Amygdala (tissue), 56 donors: ENCODE measurements around the gene BRS3.
"Not testable (repeated sequence)": the region's sequence is repeated elsewhere in the genome, so short reads cannot be mapped to it uniquely, and the experiment has no call there.

ENCODE experiments used
- DNase-seq, 56 donors: peaks; one replicate each; lab custom pipeline; 2025; lab: John Stamatoyannopoulos, UW

BRS3 gene

DNA sequence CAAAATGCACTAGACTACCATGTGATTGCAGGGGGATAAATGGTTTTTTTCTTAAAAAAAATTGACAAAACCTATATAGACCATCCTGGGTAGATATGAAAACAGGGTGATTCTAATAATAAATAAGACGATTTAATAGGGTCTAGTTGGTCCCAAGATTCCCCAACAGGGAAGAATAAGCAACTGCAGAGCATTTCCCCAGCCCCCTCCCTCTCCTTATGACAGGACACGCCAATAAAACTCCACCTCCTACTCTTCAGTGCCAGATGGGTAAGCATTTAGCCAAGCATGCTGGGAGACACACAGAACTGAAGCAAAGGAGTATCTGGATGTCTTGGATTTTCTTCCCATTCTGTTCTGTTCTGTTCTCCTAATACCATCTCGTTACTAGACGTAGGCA, at the start of gene BRS3:
Gene BRS3, plus strand, starts transcription at position 301 of the 400 bp plus-strand sequence. CDS start 168 bp downstream, outside the sequence.
- DNase-seq = no peak

DNA sequence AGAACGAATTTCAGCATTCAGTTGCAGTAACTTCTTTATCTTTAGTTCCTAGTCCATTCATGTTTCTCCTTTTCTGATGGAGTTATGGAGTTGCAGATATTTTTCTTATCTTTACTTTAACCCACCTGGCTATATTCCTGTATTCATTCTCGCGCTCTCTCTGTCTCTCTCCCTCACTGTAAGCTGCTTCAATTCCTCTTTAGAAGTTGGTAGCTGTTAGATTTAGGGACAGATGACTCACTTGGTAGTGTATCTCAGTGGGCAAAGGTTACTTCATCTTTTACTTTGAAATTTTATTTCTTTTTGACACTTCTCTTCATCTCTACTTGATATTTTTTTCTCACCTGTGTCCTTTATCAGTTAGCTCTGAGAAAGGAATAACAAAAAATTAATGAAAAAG, 49.6 kb upstream of the BRS3 start:
- DNase-seq = no peak

DNA sequence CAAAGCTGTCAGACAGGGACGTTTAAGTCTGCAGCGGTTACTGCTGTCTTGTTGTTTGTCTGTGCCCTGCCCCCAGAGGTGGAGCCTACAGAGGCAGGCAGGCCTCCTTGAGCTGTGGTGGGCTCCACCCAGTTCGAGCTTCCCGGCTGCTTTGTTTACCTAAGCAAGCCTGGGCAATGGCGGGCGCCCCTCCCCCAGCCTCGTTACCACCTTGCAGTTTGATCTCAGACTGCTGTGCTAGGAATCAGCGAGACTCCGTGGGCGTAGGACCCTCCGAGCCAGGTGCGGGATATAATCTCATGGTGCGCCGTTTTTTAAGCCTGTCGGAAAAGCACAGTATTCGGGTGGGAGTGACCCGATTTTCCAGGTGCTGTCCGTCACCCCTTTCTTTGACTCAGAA, 42.1 kb upstream of the BRS3 start:
- not testable (repeated sequence) for DNase-seq

DNA sequence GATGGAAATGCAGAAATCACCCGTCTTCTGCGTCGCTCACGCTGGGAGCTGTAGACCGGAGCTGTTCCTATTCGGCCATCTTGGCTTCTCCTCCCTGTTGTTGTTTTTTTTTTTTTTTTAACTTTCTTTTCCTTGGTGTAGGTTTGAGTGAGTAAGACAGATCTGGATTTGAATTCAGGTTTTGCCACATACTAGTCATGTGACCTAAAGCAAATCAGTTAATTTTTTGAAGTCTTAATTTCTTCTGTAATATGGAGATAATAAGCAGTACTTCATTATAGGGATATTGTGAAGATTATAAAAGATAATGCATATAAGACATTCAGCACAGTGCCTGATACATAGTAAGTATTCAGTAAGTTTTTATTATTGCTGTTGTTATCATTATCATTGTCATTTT, 41.5 kb upstream of the BRS3 start:
- DNase-seq = no peak

DNA sequence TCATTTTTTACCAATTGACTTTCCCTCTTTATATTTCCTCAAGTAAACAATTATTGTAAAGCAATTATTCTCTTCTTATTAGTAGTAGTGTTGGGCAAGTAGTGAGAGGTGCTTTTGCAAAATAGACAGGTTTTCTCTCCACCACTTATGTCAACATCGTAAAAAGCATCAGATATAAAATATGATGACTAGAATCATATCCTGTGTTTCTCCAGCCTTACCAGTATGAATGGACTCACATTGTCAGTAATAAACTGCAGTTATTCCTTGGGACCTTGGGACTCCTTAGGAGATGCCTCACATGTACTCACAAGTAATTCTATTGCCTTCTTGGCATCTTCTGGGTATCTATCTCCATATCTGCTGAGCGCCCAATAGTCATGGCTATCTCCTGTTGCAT, 40.4 kb upstream of the BRS3 start:
- DNase-seq = no peak

DNA sequence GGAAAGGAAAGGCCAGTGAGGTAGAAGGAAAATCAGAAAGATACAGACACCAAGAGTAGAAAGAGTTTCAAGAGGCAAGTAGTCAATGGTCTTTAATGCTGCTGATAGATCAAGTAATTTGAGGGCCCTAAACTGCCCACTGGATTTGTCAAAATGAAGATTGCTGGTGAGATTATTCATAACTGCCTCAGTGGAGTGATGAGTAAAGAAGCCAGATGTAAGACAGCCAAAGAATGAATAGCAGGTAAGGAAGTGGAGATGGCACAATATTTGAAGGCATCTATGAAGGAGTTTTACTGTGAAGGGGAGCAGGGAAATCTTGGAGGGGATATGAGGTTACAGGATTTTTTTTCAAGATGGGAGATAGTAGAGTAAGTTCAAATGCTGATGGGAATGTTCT, 39.8 kb upstream of the BRS3 start:
- no peak for DNase-seq

DNA sequence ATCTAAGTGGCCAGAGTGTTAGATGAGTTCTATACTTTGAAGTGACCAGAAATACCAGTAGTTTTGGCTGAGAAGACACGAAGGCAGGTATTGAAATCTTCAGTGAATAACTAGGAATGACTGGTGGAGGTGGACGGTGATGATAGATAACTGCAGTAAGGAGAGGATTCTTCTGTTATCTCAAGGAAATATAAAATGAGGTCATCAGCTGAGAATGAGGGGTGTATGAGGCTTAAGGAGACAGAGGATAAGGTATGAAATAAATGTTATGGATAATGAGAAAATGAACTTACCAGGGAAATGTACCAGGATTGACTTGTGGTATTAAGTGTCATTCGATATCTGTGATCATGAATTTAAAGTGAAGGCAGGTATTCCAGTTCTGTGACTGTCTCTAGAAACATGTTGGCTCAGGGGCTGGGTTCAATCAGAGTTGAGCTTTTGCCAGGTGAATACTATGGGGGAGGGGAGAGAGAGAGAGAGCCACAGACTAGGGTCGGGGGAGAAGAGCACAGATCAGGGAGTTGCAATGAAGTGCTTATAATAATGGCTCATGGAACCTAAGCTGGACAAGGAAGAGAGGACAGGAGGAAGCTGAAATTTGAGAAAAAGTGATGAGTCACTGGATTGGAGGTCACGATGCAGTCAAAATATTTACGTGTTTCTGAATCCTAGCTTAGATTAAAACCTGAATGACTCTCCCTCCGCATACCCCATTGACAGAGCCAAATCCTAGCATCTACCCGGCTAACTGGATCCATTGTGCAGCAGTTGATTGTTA, 37.5 kb upstream of the BRS3 start:
- no peak for DNase-seq

DNA sequence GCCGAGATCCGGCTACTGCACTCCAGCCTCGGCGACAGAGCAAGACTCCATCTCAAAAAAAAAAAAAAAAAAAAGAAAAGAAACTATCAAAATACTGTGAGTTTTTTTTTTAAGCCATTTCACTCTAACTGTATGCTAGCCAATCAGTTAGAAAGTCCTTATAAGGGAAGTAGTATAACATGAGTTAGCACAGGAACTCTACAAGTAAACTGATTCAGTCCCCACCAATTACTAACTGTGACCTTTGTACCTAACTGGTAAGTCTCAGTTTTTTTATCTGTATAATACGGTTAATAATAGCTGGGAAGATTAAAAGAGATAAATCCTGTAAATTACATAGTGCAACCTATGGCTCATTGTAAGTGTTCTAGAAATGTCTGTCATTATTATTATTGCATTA, 35.1 kb upstream of the BRS3 start:
- no peak for DNase-seq

DNA sequence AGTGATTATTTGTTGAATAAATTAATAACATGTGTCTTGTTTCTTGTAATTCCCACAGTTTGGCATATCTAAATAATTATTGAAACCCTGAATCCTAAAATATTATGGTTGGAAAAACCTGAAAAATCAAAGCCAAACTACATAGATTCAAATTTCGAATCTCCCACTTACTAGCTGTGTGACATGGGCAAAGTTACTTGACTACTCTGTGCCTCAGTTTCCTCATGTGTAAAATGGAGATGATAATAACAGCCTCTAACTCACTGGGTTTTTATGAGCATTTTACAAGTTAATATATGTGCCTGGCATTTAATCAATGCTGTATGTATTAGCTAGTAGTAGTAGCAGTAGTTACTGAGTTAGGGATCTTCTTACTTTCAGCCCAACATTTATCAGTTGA, 34.6 kb upstream of the BRS3 start:
- no peak for DNase-seq

DNA sequence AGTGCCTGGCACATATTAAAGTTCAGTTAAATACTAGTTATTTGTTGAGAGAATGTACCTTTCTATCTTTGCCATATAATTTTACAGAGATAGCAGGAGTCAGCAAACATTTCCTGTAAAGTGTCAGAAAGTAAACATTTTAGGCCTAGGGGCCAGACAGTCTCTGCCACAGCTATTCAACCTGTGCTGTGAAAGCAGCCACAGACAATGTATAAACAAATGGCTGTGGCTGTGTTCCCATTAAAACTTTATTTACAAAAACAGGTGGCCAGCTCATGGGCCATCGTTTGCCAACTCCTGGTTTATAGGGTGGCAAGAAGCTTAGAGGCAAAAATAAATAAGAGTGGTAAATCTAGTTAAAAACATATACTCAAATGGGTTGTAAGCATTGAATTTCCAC, 34.0 kb upstream of the BRS3 start:
- DNase-seq = no peak

DNA sequence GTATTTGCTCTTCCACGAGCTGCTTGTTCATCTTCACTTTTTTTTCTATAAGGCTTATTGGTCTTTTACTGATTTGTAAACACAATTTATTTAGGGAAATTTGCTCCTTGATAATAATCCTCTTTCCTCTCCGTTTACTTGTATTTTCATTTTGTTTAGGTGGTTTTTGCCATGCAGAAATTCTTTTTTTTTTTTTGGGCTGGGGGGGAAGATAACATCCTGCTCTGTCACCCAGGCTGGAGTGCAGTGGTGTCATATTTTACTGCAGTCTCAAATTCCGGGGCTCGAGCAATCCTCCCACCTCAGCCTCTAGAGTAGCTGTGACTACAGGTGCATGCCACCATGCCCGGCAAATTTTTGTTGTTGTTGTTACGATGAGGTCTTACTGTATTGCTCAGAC, 31.6 kb upstream of the BRS3 start:
- no peak for DNase-seq

DNA sequence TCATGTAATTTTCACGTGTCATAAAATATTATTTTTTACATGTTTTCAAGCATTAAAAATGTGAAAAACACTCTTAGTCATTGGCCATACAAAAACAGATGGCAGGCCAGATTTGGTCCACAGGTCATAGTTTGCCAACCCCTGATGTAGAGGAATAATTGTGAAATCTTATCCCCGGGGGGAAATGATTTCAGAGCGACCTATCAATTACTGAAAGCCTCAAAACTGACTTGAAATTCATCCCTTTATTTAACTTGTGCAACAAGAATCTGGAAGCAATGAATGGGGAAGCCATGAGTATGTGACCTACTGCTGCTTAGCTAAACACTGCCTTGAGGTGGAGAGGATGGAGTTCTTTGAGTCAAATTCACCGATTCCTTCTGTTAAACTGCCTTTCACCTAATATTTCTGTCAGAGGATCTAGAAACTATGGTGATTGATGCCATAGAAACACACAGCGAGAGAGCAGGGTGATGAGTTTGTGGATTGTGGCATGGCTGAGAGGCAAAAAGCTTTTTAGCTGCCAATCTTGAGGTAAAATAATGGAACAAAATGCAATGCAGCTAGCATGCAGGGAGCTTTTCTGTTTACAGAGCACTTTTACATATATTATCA, 30.3 kb upstream of the BRS3 start:
- DNase-seq = no peak

DNA sequence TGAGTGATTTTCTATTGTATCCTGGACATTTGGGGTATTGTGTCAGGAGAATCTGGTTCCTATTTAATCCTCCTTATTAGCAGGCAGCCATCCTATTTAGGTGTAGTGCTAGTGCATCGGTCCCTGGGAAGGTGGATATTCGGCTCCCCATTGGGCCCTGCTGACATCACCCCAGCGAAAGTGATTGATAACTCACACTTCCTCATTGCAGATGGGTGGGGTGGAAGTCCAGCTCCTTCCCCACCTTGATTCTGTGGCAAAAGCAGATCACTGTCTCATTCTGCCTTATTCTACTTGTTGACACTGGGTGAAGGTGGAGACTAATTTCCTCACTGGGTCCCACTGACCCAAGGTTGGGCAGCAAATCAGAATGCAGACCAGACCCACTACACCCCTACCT, 23.2 kb upstream of the BRS3 start:
- DNase-seq = no peak

DNA sequence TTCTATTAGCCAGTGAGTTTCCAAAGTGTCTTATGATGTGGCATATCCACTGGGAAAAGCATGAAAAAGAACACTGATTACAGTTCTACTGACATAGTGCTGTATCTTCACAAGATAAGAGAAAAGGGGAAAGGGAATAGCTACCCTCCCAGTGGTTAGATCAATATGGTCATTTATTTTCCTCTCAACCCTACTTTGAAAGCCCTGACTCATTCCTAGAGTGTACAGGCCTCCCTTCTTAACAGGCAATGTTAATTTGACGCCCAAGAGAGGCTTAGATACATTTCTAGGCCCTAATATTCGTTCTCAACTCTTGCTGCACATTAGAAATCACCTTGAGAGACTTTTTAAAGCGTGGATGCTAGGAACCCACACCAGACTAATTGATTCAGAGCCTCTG, 20.4 kb upstream of the BRS3 start:
- DNase-seq = no peak

DNA sequence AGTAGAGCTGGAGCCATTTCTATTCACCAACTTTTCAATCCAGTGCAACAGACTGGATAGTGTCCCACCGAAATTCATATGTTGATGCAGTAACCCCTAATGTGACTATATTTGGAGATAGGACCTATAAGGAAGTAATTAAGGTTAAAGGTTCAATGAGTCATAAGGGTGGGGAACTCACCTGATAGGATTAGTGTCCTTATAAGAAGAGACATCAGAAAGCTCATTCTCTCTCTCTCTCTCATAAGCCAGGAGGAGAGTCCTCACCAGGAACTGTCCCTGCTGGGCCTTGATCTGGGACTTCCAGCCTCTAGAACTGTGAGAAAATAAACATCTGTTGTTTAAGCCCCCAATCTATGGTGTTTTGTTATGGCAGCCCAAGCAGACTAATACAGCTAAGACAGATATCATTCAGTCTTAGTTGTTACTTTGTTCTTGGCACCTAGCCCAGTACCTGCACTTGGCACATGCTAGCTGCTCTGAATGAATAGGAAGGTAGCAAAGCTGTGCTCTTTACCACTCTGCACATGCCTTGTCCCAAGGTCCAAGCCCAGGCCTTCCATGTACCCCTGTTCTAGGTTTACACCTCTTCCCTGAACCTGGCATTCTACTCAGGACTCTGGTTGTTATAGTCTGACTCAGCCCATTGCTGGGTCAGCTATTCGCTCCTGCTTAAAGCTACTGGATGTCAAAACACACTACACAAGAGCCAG, 19.2 kb upstream of the BRS3 start:
- no peak for DNase-seq

DNA sequence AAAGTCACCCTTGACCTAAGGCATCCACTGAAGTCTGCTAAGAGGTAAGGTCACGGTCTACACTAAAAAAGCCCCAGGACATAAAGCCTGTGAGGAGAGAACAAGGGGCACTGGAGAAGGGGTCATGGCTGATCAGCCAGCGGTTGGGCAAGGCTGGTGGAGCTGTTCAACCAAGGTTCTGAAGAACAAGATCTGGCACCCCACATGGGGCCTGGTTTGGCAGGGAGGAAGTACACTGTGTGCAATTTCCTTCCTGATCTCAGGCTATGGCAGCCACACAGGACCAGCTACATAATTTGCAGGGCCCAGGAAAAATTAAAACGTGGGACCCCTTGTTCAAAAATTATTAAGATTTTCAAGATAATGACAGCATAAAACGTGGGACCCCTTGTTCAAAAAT, 14.1 kb upstream of the BRS3 start:
- no peak for DNase-seq

DNA sequence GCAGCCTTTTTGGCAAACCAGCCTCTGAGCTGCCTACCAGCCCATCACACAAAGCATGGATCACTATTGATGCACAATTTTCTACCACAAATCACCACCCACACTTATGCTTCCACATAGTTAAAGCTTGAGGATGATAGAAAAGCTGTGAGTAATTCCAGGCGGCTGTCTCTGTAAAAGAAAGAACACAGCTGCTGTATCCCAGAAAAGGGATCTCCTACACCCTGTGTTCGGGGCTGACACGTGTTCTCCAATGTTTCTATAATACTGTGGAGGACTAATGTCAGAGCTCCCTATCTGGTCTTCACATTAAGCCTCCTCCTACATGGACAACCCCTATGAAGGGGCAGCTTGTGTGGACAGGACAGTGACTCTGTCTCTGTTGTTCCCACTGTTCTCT, 12.5 kb upstream of the BRS3 start:
- peak in 2 of 56 donors; percentile 1 to 6 for DNase-seq

DNA sequence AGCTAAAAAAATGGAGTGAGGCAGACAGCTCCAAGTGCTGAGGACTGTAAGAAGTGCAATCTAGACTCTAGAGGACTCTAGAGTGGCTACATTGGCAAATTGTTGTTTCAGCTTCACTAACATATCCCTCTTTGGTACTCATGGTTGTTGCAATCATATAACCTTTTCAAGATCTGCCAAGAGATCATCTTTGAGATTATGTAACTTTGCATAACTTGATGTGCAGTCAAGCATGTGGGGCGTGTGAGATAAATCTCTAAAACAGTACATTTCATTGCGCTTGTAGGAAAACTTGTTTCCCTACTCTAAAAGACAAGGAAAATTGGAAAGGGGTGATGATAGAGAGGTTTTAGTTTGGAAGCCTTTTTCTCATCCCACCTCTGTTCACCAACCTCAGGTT, 11.2 kb upstream of the BRS3 start:
- no peak for DNase-seq

DNA sequence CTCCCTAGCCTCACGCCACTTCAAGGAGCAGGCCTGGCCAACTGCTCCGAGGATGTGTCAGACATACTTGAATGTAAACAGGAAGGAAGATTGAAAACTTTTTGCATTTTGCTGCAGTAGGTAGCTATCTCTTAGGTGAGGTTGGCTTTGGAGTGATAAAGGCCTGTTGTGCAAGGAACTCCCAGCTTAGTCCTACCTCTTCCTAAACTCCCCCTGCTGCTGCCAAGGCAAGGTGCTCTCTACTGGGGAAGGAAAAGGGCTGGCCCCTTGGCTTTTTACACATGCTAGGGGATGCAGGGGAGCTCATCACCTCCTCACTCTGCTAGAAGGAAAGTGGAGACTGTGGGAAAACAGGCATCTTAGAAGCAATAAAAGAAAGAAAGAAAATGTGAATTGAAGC, 10.7 kb upstream of the BRS3 start:
- DNase-seq = no peak

DNA sequence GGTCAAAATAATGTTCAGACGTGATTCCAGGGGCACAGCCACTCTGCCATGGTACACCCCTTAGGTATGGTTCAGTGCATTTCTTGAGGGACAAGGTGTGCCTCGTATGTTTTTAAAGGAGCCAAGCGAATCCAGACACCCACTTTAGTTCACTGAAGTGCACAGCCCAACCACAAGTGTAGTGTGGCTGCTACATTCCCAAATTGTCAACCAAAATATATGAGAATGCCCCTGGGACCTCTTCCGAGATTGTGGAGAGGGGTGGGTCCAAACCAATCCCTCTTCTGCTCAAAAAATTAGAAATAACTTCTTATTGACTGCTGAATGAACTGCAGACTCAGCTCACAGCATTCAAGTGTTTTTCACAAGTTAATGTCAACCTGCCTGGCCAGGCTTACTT, 7.4 kb upstream of the BRS3 start:
- DNase-seq = no peak

DNA sequence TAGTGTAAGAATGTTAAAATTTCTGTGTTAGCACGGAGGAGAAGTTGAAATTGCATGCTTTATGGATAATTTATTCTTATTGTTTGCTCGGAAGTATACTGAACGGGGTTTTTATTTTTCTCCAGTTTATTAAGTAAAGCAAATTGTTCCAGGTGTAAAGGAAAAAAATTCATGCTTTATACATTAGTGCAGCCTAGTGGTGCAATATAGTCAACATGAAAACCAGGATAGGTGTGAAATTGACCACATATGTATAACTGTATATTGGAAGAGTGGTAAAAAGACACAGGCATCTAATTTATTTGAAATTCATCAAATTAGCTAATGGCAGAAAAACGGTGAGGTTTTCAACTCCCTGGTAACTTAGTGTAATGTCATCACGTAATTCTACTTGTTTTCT, 959 bp downstream of the BRS3 start:
- DNase-seq = no peak

DNA sequence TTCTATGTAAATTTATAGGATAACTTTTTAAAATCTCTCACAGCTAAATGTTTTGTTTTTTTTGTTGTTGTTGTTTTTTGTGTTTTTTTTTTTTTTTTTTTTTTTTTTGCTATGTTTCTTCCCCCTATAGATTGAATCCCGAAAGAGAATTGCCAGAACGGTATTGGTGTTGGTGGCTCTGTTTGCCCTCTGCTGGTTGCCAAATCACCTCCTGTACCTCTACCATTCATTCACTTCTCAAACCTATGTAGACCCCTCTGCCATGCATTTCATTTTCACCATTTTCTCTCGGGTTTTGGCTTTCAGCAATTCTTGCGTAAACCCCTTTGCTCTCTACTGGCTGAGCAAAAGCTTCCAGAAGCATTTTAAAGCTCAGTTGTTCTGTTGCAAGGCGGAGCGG, 4.1 kb downstream of the BRS3 start:
- no peak for DNase-seq
